Right atrium auricular region (tissue), 2 donors: ENCODE data around the gene FXYD4. TPM values are rescaled to one million over a fixed set of nuclear protein-coding genes. Genes with fewer than 3 reads are reported as not detected.

ENCODE experiments used
- DNase-seq: peaks from one replicate; pipeline ENCODE4 v3.0.0-alpha.2; 2019; ENCODE audit warnings: low spot score
- H3K27ac ChIP-seq, 2 donors: fragments of 200-600 bp; sonication (generic); 1 replicate in 1 of 2; 2 replicates in 1 of 2; pipeline ENCODE4 v1.5.1; 2016 to 2019
- H3K27me3 ChIP-seq, 2 donors: fragments of 200-600 bp; sonication (generic); one replicate each; pipeline versions ENCODE4 v1.5.1 to v1.6.0; 2017 to 2019
- H3K36me3 ChIP-seq: fragments of 200-600 bp; sonication (generic); one replicate; pipeline ENCODE4 v1.5.1; 2016
- H3K4me1 ChIP-seq, 2 donors: fragments of 200-600 bp; sonication (generic); one replicate each; pipeline versions ENCODE4 v1.5.1 to v1.6.0; 2017 to 2019
- H3K4me3 ChIP-seq, 2 donors: fragments of 200-600 bp; sonication (generic); 1 replicate in 1 of 2; 2 replicates in 1 of 2; pipeline ENCODE4 v1.5.1; 2017 to 2019; ENCODE audit warnings: mild to moderate bottlenecking in 1 of 2, moderate library complexity in 1 of 2
- H3K9me3 ChIP-seq, 2 donors: fragments of 200-600 bp; sonication (generic); one replicate each; pipeline ENCODE4 v1.5.1; 2019
- CTCF ChIP-seq, 2 donors: fragments of 200-600 bp; sonication (generic); IDR thresholded peaks; one replicate each; pipeline ENCODE4 v1.5.1; 2019; ENCODE audit warnings: antibody characterized with exemption in 2 of 2
- total RNA-seq, 2 donors: library from RNA; depleted of rRNA; stranded (reverse); fragments of >200 nt; gene quantifications; one replicate each; pipeline ENCODE4 v1.1.0, GENCODE V29; 2016

The FXYD4 gene
- total RNA-seq, 2 donors from 2014 or later: not detected

- Histone ChIP-seq H3K4me3 (no peak overlapping the region), H3K4me1 (peaks cover 0 to 51% of the 10 kb centered on the region in 2 donors), H3K27me3 (no peaks in the 10 kb centered on the region), H3K36me3 (peaks cover 52% of the 10 kb centered on the region), H3K27ac (no peak overlapping the region), H3K9me3 (no peaks in the 10 kb centered on the region)
- no peak for DNase-seq
- no peak for TF ChIP-seq CTCF (IDR thresholded peaks at IDR 0.05)
These were observed 23.4 kb downstream of the FXYD4 start for GRCh38 chr10:43394868-43395267.

GRCh38 chr10:43395571-43396060, 24.2 kb downstream of the FXYD4 start:
- Histone ChIP-seq H3K9me3 (no peaks in the 10 kb centered on the region), H3K27me3 (no peaks in the 10 kb centered on the region), H3K4me3 (peak overlapping the region; percentile 78 to 80), H3K36me3 (peaks cover 45% of the 10 kb centered on the region), H3K27ac (peak overlapping the region; percentile 99 to 100), H3K4me1 (peaks cover 0 to 43% of the 10 kb centered on the region in 2 donors)
- no peak for TF ChIP-seq CTCF (IDR thresholded peaks at IDR 0.05)
- DNase-seq: no peak

- Histone ChIP-seq H3K4me3 (peak overlapping the region; percentile 78 to 80), H3K9me3 (no peaks in the 10 kb centered on the region), H3K27ac (peak overlapping the region; percentile 99 to 100), H3K4me1 (peaks cover 0 to 39% of the 10 kb centered on the region in 2 donors), H3K36me3 (peaks cover 38% of the 10 kb centered on the region), H3K27me3 (no peaks in the 10 kb centered on the region)
- TF ChIP-seq CTCF (IDR thresholded peaks at IDR 0.05): no peak
- DNase-seq: no peak
These were observed 24.9 kb downstream of the FXYD4 start for GRCh38 chr10:43396061-43396927.

GRCh38 chr10:43396928-43397624, 25.6 kb downstream of the FXYD4 start:
- Histone ChIP-seq H3K9me3 (no peaks in the 10 kb centered on the region), H3K4me3 (peak overlapping the region; percentile 78 to 80), H3K27me3 (no peaks in the 10 kb centered on the region), H3K27ac (peak overlapping the region; percentile 99 to 100), H3K36me3 (peaks cover 30% of the 10 kb centered on the region), H3K4me1 (peaks cover 0 to 47% of the 10 kb centered on the region in 2 donors)
- peak; percentile 92 for DNase-seq
- no peak for TF ChIP-seq CTCF (IDR thresholded peaks at IDR 0.05)

GRCh38 chr10:43398939-43399319, 27.5 kb downstream of the FXYD4 start:
- H3K9me3 ChIP-seq: no peaks in the 10 kb centered on the region
- H3K4me3 ChIP-seq: no peak overlapping the region
- peaks cover 14% of the 10 kb centered on the region for H3K36me3 ChIP-seq
- H3K27ac ChIP-seq: no peak overlapping the region
- no peak for DNase-seq
- no peaks in the 10 kb centered on the region for H3K27me3 ChIP-seq
- H3K4me1 ChIP-seq: peaks cover 0 to 64% of the 10 kb centered on the region in 2 donors
- TF ChIP-seq CTCF (IDR thresholded peaks at IDR 0.05): no peak
